T-helper 1 cell treated with Interleukin-12 subunit alpha and Interleukin-12 subunit beta and Interleukin-4 antibody, amounts not matched to agents 30 ng/mL and 1 ng/mL, for 36 hours (primary cell): ENCODE results near the gene TMEM33. TPM values are rescaled to one million over a fixed set of nuclear protein-coding genes. Genes with fewer than 3 reads are reported as not detected.

Experiments
- intact Hi-C: fragments of 100-400 bp; cut with micrococcal nuclease; formaldehyde crosslinking; loops from one replicate; pipeline ENCODE4 v1.15.1; 2024
- total RNA-seq: library from RNA; stranded (reverse); gene quantifications from 2 replicates; pipeline ENCODE4 v1.2.3, GENCODE V29; 2022

TMEM33 gene
- total RNA-seq, 1 donor from 2014 or later, result 69.9 TPM

DNA sequence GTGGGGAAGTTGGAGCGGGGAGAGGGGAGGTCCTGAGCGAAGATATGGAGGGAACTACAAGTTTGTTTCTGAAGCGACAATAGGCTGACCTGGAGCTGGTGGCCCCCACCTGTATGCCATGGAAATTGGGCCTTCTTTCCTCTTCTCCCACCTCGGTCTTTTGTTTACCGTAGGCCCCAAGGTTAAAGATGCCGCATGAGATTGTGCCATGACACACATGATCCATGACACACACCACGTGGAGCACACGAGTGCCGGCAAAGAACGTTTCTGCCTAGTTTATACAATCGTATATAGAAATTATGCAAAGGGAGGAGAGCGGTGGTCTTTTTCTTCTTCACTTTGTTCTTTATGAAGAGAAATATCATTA is 408 bp downstream of the TMEM33 start:
- intact Hi-C loops, result loop anchor here (1.0 to 2.0 kb wide), 2 partner anchors 55 to 721 kb away; partner anchors contain the start of genes ATP8A1 and SLC30A9

DNA sequence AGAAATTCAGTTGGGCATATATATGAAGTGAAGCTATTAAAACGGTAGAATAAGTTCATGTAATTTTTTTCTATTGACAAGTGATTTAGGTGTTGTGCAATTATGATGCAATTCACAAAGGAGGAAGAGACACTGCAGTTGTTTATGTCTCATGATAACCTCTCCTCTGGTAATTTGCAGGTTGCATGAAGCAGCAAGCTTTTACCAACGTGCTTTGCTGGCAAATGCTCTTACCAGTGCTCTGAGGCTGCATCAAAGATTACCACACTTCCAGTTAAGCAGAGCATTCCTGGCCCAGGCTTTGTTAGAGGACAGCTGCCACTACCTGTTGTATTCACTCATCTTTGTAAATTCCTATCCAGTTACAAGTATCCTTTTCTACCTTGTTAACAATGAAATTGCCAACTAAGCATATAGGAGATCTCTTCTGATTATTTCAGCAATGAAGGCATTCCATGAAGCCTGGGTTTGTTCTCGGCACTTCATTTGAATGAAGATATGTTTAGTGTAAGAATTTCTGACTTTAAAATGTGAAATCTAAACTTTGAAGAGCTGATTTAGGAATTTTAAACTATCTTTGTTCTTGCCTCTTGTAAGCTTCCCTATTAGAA is 3.9 kb downstream of the TMEM33 start:
- intact Hi-C loops, result no loop called here

DNA sequence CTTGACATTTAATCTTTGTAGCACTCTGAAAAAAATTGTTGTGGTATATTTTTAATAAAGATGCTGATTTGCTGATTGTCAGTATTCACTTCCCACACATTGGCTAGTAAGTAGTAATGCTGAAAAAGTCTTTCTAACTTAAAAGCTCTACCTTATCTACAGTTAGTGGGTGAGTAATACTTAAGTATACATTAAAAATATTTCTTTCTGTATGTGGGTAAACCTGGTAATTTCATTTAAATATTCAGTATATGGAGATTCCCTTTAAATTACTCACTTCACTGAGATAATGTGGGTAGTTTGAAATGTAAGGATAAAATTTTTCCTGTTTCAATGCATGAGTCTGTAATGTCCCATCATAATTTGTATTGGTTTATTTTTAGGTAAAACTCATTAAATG is 5.6 kb downstream of the TMEM33 start:
- intact Hi-C loops, result no loop called here

DNA sequence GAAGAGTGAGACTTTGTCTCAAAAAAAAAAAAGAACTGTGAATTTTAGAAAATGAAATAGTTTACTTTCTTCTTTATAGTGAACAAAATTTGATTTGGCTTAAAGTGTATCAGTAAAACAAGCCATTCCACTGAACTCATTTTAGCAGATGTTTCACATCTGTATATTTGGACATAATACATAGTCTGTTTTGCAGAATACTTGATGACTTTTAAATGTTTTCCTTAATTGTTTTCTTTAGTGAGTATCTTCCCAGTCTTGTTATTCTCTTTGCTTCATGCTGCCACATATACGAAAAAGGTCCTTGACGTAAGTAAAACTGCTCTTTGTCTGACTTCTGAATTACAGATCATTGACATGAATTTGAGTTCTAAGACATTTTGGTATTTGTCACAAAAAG is 8.3 kb downstream of the TMEM33 start:
- intact Hi-C loops, result no loop called here

DNA sequence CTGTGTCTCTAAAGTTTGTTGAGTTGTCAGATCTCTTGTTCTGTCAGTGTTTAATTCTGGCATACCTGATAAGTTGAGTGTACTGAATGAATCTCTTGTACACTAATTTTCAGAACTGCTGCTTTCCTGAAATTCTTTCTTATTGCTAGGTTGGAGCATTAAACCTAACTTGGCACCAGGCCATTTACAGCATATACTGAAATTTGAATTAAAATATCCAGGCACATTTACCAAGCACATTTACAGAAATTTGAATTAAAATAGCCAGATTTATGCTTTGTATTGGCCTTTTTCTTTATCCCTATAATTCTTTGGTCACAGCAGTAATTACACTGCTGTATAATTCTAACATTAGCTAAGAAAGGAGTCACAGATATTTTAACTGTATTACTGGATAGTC is 8.9 kb downstream of the TMEM33 start:
- intact Hi-C loops, result no loop called here

DNA sequence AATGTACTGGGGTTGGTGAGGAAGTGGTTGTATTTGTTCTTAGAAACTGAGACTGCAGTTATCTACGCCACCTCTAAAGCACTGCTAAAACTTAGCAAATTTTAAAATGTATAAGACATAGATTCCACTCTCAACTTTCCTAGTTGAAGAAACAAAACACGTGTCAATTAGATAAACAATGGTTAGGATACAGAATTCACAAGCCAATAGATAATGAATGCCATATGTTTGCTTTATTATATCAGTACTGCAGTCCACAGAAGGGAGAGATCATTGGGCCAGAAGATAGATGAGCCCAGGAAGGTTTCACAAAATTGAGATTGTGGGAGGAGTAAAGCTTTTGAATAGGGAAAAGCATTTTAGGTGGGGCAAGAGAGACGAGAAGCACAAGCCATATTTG is 14.3 kb downstream of the TMEM33 start:
- intact Hi-C loops, result no loop called here

DNA sequence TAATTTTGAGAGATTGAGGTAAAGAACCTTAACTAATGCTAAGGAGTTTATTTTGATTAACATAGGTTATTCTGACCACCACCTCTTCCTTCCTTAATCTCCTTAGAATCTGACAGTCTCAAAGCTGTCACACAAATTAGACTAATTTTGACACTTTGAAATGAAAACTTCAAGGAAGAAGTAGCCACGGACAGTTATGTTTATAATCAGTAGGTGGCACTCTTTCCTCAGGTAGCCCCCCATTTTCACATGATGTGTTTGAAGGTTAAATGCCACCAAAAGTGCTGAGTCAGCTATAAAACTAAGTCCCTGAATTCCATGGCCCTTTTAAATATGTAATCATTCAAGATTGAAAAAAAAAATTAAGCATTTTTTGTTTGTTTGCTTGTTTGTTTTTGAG is 22.4 kb downstream of the TMEM33 start:
- intact Hi-C loops, result loop anchor here (1.0 to 2.0 kb wide), 2 partner anchors 324 to 563 kb away; no protein-coding TSS in a partner anchor

DNA sequence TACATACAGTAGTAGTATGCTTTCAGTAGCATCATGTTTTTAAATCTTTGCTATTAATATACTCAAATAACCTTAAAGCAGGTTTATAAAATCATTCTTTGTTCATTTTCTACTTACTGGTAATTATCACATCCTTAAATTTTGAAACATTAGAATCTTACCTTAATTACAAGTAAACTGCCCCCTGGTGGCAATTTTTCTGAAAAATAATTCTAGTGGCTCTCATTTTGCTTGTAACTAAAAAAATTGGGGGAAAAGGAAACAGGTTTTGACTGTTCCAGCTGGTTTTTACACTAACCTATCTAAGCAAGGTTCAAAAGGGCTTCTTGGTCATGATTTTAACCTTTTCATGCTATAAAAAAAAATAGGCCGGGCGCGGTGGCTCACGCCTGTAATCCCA is 27.9 kb downstream of the TMEM33 start:
- intact Hi-C loops, result loop anchor here (2.0 kb wide), 2 partner anchors 28 to 270 kb away; partner anchors contain the start of gene SLC30A9

DNA sequence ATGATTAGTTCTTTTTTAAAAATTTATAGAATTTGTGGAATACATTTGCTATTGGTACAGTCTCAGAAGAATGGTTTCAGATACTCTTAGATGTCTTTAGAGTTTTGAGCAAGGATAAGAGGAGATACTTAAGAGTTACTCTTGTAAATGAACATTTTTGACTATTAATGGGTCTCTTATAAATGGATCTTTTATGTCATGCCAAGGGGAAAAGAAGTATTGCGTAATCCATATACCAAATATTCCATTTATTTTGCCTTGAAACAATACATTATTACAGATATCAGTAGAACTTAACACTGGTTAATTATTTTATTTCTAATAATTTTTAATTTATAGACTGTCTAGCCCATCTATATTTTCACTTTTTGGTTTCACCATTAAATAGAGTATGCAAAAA is 29.2 kb downstream of the TMEM33 start:
- intact Hi-C loops, result no loop called here

DNA sequence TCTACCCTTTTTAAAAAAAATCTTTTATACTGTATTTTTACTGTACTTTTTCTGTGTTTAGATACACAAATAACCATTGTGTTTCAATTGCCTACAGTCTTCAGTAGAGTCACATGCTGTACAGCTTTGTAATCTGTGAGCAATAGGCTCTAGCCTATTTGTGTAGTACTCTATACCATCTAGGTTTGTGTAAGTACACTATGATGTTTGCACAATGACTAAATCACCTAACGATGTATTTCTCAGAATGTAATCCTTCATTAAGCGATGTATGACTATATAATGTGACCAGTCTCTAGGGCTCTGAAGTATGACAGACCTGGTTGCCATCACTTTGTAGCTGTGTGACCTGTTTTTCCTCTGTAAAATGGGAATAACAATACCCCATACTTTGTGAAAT is 32.2 kb downstream of the TMEM33 start:
- intact Hi-C loops, result no loop called here

DNA sequence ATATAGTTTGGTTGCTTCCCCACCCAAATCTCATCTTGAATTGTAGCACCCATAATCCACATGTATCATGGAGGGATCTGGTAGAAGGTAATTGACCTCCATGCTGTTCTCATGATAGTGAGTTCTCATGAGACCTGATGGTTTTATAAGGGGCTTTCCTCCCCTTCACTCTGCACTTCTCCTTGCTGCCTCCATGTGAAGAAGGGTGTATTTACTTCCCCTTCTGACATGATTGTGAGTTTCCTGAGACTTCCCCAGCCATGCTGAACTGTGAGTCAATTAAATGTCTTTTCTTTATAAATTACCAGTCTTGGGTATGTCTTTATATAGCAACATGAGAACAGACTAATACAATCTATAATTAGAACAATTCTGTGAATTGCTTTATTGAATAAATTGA is 34.4 kb downstream of the TMEM33 start:
- intact Hi-C loops, result no loop called here

DNA sequence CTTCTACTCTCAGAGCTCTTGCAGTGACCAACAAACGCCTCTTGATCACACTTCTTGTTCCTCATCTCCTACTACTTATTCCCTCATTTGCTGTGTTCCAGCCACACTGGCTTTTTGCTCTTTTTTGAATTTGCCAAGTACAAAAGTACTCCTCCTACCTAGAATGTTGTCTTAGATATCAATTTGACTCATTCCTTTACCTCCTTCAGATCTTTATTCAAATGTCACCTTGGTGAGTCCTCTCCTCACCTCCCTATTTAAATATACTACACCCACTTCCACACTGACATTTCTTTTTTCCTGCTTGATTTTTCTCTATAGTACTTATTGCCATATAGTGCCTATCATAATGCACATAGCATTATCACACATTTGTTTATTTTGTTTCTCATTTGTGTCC is 40.1 kb downstream of the TMEM33 start:
- intact Hi-C loops, result no loop called here

DNA sequence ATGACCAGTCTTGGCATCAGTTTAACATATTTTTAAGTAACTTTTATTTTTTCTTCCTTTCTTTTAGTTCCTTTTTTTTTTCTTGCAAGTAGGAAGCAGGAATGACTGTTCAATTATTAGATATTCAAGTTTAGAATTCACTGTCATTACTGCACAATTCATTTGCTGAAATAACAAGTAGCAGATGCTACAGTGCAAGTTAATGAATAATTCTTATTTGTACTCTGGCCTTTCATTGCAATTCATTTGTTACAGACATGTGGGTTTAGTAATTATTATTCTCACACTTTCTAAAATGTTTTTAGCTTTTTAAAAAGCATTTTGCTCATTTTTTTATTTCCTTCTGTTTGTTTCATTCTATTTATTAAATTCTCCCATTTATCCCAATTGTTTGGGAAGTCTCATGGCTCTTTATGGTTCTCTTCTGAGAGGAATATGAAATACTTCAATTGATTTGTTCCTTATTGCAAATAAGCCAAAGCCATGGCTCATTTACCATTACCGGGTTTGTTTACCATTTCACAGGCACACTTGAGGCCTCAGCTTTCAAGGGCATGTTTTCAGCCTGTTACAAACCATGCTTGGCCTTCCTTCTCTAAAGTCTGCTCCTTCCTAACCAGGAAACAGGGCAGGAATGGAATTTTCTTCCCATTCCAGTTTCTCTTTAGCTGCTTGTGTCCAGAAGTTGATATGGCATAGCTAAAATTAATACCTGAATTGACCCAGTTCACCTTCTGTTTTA is 41.7 kb downstream of the TMEM33 start:
- intact Hi-C loops, result no loop called here

DNA sequence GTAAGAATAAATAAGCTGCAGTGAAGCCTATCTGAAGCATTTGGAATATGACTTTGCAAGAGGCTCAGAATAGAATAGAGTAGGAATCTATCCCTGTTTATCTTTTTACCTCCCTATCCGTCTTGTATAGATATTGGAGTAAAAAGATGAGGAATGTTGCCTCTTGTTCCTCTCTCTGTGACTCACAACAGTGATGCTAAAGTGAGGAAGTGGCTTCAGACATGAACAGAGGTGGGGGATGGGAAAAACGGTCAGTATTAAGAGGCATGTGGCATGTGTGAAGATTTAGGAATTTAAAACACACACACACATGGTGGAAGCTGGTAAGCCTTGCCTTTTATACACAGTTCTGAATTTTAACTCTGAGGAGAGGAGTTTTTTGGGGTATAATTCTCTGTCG is 42.5 kb downstream of the TMEM33 start:
- intact Hi-C loops, result no loop called here

DNA sequence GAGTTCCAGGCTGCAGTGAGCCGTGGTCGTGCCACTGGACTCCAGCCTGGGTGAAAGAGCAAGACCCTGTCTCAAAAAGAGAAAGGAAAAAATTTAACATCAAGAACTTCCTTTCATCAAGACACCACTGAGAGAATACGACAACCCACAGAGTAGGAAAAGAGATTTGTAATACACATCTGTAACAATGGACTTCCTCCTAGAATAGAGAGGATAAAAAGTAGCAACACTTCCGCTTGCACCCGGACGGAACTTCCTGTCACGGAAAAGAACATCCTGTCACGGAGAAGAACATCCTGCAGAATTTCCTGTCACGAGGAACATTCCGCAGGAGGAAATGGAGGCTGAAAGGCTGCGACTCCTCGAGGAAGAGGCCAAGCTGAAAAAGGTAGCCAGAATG is 46.2 kb downstream of the TMEM33 start, which contains the start of gene DCAF4L1:
Gene DCAF4L1 (plus strand): TSS at position 301 of the 400 bp plus-strand sequence. CDS start 37 bp downstream, at position 338.
- intact Hi-C loops, result no loop called here

DNA sequence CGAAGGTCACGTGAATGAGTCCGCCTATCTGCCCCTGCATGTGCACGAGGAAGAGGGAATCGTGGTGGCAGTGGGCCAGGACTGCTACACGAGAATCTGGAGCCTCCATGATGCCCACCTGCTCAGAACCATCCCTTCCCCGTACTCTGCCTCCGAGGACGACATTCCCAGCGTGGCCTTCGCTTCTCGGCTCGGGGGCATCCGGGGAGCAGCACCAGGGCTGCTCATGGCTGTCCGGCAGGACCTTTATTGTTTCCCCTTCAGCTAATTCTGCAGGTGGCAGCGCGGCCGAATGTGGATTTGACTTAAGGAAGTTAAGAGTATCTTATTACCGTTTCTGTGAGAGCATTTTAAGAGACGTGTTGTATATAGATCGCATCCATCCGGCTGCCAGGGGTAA is 47.5 kb downstream of the TMEM33 start:
- intact Hi-C loops, result no loop called here

DNA sequence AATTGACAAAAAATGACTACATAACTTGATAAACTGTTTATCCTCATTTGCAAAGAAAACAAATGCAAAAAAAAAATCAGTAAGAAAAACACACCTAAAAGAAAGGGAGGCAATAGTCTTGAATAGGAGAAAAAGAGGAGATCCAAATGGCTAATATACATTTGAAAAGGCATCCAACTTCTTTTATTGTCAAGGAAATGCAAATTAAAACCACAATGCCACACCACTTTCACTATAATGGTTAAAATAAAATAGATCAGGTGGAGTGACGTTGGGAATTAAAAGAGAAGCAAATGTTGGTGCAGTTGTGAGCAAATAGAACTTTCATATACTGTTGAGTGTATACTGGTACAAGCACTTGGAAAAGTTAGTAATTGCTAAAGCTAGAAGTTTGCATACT is 49.9 kb downstream of the TMEM33 start:
- intact Hi-C loops, result no loop called here

DNA sequence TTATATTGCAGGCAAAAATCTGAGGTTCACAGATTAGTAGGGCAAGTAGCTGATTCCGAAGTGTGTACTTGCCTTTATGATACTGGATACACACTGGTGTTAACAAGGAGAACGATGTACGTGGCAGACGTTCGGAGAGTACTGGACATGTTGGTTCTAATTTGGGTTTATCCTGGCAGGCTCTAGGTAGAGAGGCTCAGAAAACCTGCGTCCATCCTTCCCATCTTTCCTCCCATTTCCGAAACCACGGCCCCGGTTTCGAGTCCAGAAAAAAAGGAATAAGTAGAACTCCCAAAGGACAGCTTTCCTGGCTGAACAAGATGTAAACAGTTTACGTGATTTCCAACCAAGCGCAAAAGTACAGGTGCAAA is 54.8 kb downstream of the TMEM33 start:
- intact Hi-C loops, result loop anchor here (1.0 to 5.0 kb wide), 4 partner anchors 27 to 682 kb away; partner anchors contain the start of genes ATP8A1 and TMEM33

DNA sequence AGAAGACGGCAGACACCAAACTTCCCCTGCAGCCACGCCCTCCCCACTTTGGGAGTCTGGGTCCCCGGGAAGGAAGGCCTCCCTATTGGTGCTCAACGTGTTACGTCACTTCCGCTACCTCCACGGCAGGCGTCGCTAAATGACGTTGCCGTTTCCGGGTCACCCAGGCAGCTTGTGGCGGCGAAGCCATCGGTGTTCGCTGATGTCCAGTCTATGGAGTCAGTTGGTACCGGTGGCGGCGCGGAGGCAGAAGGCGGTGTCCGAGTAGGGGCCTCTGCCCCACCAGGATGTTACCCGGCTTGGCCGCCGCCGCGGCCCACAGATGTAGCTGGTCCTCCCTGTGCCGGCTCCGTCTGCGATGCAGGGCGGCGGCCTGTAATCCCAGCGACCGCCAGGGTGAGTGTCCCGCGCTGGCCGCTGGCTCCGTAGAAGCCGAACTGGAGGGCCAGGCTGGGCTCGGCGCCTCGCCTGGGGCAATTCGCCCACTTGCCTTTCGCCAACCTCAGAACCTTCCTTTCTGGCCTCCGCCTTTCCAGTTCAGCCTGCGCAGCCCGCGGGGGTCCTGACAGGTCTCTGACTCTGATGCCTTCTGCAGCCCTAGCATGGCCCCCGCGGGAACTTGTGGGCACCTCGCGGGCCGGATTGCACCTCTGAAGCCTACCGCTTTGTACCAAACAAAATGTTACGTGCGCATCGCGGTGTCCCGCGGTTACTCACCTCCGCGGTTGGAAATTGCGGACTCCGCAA is 55.3 kb downstream of the TMEM33 start, which contains the start of gene SLC30A9:
Gene SLC30A9 (plus strand): TSS at position 166 of the 747 bp plus-strand sequence. CDS start 122 bp downstream, at position 288.
- intact Hi-C loops, result loop anchor here (1.0 to 5.0 kb wide), 4 partner anchors 28 to 682 kb away; partner anchors contain the start of genes ATP8A1 and TMEM33

DNA sequence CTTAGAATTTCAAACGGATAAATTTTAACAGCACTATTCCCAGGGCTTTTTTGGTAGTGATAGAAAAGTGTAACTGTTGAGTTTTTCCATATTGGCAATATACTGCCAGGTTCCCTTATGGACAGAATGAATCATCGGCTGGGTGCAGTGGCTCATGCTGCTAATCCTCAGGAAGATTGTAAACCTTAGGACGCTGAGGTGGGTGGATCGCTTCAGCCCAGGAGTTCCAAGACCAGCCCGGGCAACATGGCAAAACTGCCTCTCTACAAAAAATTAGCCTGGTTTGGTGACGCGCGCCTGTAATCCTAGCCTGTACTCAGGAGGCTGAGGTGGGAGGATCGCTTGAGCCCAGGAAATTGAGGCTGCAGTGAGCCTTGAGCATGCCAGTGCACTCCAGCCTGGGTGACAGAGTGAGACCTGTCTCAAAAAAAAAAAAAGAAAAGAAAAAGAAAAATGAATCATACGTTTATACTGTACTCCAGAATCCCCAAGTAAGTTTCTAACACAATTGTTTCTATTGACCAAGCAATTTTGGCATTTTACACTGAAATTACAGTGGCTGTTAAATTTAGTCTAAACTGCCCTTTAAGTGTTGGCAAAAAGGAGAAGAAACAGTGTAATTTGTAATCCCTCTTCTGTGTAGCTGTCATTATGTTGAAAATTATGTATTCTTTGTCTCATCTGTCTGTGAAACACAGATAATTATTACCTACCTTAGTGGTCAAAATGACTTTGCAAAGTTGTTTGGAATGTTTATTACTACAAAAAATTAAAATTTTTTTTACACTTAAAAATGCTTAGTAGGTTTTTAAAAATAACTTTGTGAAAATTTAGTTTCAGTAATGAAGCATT is 56.9 kb downstream of the TMEM33 start:
- intact Hi-C loops, result loop anchor here (2.0 to 5.0 kb wide), 3 partner anchors 29 to 680 kb away; partner anchors contain the start of gene ATP8A1
